SW480 (cell line): ENCODE measurements around the gene PPM1H.

ENCODE experiments used
- DNase-seq: peaks from one replicate; pipeline ENCODE4 v3.0.0-alpha.2; 2016; ENCODE audit warnings: low spot score

Gene PPM1H

GRCh38 chr12:62799126-62799736 is 135.7 kb downstream of the PPM1H start:
- DNase-seq = peak; percentile 47

GRCh38 chr12:62794218-62794583 is 140.7 kb downstream of the PPM1H start:
- no peak for DNase-seq

GRCh38 chr12:62793256-62794217 is 141.4 kb downstream of the PPM1H start:
- DNase-seq = peak; percentile 58

- DNase-seq = no peak
Observed at GRCh38 chr12:62792236-62792870, 142.6 kb downstream of the PPM1H start.

- DNase-seq = no peak
Observed at GRCh38 chr12:62789851-62790250, 145.1 kb downstream of the PPM1H start.

- DNase-seq = no peak
Observed at GRCh38 chr12:62787611-62788010, 147.3 kb downstream of the PPM1H start.

GRCh38 chr12:62787023-62787422 is 147.9 kb downstream of the PPM1H start:
- DNase-seq = no peak

GRCh38 chr12:62785941-62786559 is 148.9 kb downstream of the PPM1H start:
- no peak for DNase-seq

- no peak for DNase-seq
Observed at GRCh38 chr12:62784576-62784975, 150.4 kb downstream of the PPM1H start.

- DNase-seq = no peak
Observed at GRCh38 chr12:62783881-62784280, 151.1 kb downstream of the PPM1H start.

GRCh38 chr12:62781136-62781880 is 153.6 kb downstream of the PPM1H start:
- no peak for DNase-seq

- no peak for DNase-seq
Observed at GRCh38 chr12:62779488-62779887, 155.5 kb downstream of the PPM1H start.

- no peak for DNase-seq
Observed at GRCh38 chr12:62778187-62778586, 156.8 kb downstream of the PPM1H start.

GRCh38 chr12:62776997-62777396 is 158.0 kb downstream of the PPM1H start:
- no peak for DNase-seq

- no peak for DNase-seq
Observed at GRCh38 chr12:62776575-62776974, 158.4 kb downstream of the PPM1H start.

- DNase-seq = no peak
Observed at GRCh38 chr12:62774794-62775193, 160.2 kb downstream of the PPM1H start.

- DNase-seq = peak; percentile 2
Observed at GRCh38 chr12:62772416-62772955, 162.5 kb downstream of the PPM1H start.

GRCh38 chr12:62771828-62772227 is 163.1 kb downstream of the PPM1H start:
- no peak for DNase-seq

- DNase-seq = no peak
Observed at GRCh38 chr12:62770381-62770780, 164.6 kb downstream of the PPM1H start.

- no peak for DNase-seq
Observed at GRCh38 chr12:62769076-62769619, 165.8 kb downstream of the PPM1H start.

- DNase-seq = no peak
Observed at GRCh38 chr12:62767946-62768345, 167.0 kb downstream of the PPM1H start.
